ENCODE results near the gene ABHD17A. TPM values are rescaled to one million over a fixed set of nuclear protein-coding genes. Genes with fewer than 3 reads are reported as not detected.

The ABHD17A gene
- total and polyA plus RNA-seq, 9 of the 15 experiments (the other 6 are each of a cell fraction or from before 2014, with no cell fraction given): 0.04 to 135 (median 21.8) TPM; not detected in 1

DNA sequence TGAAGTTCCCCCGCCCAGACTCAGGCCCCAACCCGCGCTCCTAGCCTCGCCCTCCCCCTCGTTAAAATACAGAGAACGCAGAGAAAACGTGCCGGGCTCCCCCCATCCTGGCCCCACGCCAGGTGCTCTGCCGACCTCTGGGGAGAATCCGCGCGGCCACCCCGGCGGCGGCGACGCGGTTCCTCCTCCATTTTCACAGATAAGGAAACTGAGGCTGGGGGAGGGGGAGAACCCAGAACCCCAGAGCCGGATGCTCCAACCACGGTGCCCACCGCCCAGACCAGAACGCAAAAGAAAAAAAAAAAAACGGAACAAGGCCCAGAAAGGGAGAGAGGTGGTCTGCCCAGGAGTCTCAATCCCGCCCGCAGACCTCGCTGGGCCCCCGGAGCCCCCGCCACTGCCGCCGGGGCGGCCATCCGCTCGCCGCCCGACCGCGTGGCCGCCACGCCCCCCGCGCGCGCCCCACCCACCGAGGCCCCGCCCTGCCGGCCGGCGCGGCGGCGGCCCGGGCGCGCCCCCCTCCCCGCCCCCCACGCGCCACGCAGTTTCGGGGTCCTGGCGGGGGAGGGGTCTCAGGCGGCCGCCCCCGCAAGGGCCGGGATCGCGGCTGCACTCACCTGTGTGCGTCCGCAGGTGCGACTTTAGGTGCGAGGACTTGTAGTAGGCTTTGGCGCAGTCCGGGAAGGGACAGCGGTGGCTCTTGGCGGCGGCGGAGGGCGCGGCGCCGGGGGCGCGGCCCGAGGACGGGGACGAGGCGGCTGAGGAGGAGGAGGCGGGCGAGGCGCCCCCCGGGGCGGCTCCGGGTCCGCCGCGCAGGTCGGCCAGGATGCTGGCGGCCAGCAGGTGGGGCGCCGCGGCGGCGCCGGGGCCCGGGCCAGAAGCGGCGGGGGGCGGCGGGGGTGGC, 22.6 kb downstream of the ABHD17A start (continued):
- TF ChIP-seq RFX7 (CRISPR knock-in tag; IDR thresholded peaks at IDR 0.05) (no peak), SREBF2 (CRISPR knock-in tag; IDR thresholded peaks at IDR 0.05) (no peak), ZBTB7A (IDR thresholded peaks at IDR 0.05; ENCODE audit: borderline replicate concordance, control insufficient read depth, low read depth, low read length) (peak; percentile 84; the same call in 1 of the 2 replicates), PURB (CRISPR knock-in tag; IDR thresholded peaks at IDR 0.05; ENCODE audit: low read depth) (no peak), RBM34 (IDR thresholded peaks at IDR 0.05; ENCODE audit: borderline replicate concordance, insufficient read depth, low read length) (no peak), HDAC3 (IDR thresholded peaks at IDR 0.05; ENCODE audit: borderline replicate concordance, partially characterized antibody) (no peak), DDX20 (tag; IDR thresholded peaks at IDR 0.05; ENCODE audit: low read depth) (no peak), HNRNPL (IDR thresholded peaks at IDR 0.05; ENCODE audit: low read depth, low read length) (no peak), MAZ (CRISPR knock-in tag; conservative IDR thresholded peaks at IDR 0.05 in 1 of 2, IDR thresholded peaks at IDR 0.05 in 1 of 2) (peak; percentile 46 to 76; a peak in 3 of 4 replicates), ZNF134 (CRISPR knock-in tag; conservative IDR thresholded peaks at IDR 0.05) (no peak), SMAD4 (CRISPR knock-in tag; conservative IDR thresholded peaks at IDR 0.05) (0 out of 2 replicates have a peak, but pooled peaks have one; percentile 48), PML (IDR thresholded peaks at IDR 0.05; ENCODE audit: low read length) (no peak), ZNF384 (IDR thresholded peaks at IDR 0.05; ENCODE audit: low read depth, low read length) (no peak), MXI1 (IDR thresholded peaks at IDR 0.05; ENCODE audit: low read depth, low read length) (peak; percentile 63; the same call in 1 of the 2 replicates), CC2D1A (IDR thresholded peaks at IDR 0.05) (no peak)
- TF ChIP-seq, protein P1, sequence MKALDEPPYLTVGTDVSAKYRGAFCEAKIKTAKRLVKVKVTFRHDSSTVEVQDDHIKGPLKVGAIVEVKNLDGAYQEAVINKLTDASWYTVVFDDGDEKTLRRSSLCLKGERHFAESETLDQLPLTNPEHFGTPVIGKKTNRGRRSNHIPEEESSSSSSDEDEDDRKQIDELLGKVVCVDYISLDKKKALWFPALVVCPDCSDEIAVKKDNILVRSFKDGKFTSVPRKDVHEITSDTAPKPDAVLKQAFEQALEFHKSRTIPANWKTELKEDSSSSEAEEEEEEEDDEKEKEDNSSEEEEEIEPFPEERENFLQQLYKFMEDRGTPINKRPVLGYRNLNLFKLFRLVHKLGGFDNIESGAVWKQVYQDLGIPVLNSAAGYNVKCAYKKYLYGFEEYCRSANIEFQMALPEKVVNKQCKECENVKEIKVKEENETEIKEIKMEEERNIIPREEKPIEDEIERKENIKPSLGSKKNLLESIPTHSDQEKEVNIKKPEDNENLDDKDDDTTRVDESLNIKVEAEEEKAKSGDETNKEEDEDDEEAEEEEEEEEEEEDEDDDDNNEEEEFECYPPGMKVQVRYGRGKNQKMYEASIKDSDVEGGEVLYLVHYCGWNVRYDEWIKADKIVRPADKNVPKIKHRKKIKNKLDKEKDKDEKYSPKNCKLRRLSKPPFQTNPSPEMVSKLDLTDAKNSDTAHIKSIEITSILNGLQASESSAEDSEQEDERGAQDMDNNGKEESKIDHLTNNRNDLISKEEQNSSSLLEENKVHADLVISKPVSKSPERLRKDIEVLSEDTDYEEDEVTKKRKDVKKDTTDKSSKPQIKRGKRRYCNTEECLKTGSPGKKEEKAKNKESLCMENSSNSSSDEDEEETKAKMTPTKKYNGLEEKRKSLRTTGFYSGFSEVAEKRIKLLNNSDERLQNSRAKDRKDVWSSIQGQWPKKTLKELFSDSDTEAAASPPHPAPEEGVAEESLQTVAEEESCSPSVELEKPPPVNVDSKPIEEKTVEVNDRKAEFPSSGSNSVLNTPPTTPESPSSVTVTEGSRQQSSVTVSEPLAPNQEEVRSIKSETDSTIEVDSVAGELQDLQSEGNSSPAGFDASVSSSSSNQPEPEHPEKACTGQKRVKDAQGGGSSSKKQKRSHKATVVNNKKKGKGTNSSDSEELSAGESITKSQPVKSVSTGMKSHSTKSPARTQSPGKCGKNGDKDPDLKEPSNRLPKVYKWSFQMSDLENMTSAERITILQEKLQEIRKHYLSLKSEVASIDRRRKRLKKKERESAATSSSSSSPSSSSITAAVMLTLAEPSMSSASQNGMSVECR (CRISPR knock-in tag; IDR thresholded peaks at IDR 0.05): peak; percentile 92
- TF ChIP-seq, protein P2, sequence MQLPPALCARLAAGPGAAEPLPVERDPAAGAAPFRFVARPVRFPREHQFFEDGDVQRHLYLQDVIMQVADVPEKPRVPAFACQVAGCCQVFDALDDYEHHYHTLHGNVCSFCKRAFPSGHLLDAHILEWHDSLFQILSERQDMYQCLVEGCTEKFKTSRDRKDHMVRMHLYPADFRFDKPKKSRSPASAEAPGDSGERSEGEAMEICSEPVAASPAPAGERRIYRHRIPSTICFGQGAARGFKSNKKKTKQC (CRISPR knock-in tag; IDR thresholded peaks at IDR 0.05): no peak
- TF ChIP-seq, protein P3, sequence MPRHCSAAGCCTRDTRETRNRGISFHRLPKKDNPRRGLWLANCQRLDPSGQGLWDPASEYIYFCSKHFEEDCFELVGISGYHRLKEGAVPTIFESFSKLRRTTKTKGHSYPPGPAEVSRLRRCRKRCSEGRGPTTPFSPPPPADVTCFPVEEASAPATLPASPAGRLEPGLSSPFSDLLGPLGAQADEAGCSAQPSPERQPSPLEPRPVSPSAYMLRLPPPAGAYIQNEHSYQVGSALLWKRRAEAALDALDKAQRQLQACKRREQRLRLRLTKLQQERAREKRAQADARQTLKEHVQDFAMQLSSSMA (CRISPR knock-in tag; IDR thresholded peaks at IDR 0.05): no peak
- TF ChIP-seq, protein P4, sequence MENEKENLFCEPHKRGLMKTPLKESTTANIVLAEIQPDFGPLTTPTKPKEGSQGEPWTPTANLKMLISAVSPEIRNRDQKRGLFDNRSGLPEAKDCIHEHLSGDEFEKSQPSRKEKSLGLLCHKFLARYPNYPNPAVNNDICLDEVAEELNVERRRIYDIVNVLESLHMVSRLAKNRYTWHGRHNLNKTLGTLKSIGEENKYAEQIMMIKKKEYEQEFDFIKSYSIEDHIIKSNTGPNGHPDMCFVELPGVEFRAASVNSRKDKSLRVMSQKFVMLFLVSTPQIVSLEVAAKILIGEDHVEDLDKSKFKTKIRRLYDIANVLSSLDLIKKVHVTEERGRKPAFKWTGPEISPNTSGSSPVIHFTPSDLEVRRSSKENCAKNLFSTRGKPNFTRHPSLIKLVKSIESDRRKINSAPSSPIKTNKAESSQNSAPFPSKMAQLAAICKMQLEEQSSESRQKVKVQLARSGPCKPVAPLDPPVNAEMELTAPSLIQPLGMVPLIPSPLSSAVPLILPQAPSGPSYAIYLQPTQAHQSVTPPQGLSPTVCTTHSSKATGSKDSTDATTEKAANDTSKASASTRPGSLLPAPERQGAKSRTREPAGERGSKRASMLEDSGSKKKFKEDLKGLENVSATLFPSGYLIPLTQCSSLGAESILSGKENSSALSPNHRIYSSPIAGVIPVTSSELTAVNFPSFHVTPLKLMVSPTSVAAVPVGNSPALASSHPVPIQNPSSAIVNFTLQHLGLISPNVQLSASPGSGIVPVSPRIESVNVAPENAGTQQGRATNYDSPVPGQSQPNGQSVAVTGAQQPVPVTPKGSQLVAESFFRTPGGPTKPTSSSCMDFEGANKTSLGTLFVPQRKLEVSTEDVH (IDR thresholded peaks at IDR 0.05; ENCODE audit: low read depth, partially characterized antibody): peak; percentile 19

All from K562 (cell line).